Keratinocyte (primary cell): ENCODE measurements around the gene SEPTIN6. TPM values are rescaled to one million over a fixed set of nuclear protein-coding genes. Genes with fewer than 3 reads are reported as not detected.

Experiments
- DNase-seq: peaks from one replicate; pipeline ENCODE4 v3.0.0-alpha.2; 2011; ENCODE audit warnings: low read depth, missing footprints, low spot score
- FAIRE-seq: peaks from 2 replicates; lab custom pipeline; 2011; peaks lifted over from hg19 to GRCh38; lab: Jason Lieb, UNC
- H2AFZ ChIP-seq: 2 replicates; pipeline ENCODE4 v1.6.0; 2012; ENCODE audit warnings: low read length, control low read depth, inconsistent platforms; ENCODE audit not compliant: control insufficient read depth
- H3K27ac ChIP-seq: 2 replicates; pipeline ENCODE4 v1.5.1; 2011; ENCODE audit warnings: low read length; ENCODE audit not compliant: control insufficient read depth, insufficient read depth
- H3K27me3 ChIP-seq: 3 replicates; pipeline ENCODE4 v1.6.0; 2011; ENCODE audit warnings: low read length; ENCODE audit not compliant: control insufficient read depth, insufficient read depth; ENCODE audit errors: extremely low read depth
- H3K36me3 ChIP-seq, 2 experiments: 2 replicates in 1 of 2; 3 replicates in 1 of 2; pipeline ENCODE4 v1.5.1; 2011; ENCODE audit warnings: low read length in 2 of 2, mild to moderate bottlenecking in 1 of 2; ENCODE audit not compliant: control insufficient read depth in 2 of 2, insufficient read depth in 2 of 2; ENCODE audit errors: extremely low read depth in 1 of 2
- H3K4me1 ChIP-seq: 3 replicates; pipeline ENCODE4 v1.5.1; 2011; ENCODE audit warnings: low read length; ENCODE audit not compliant: control insufficient read depth, insufficient read depth; ENCODE audit errors: extremely low read depth
- H3K4me2 ChIP-seq: 3 replicates; pipeline ENCODE4 v1.6.0; 2011; ENCODE audit warnings: low read depth, low read length; ENCODE audit not compliant: control insufficient read depth, insufficient read depth; ENCODE audit errors: extremely low read depth
- H3K4me3 ChIP-seq, 3 experiments: fragments of 200-600 bp in 1 of 3; sonication (generic) in 1 of 3; 2 replicates in 2 of 3; 3 replicates in 1 of 3; pipeline ENCODE4 v1.5.1; 2011 to 2016; ENCODE audit warnings: low read length in 3 of 3, mild to moderate bottlenecking in 3 of 3, control low read depth in 2 of 3, inconsistent platforms in 1 of 3, low read depth in 1 of 3, mixed read lengths in 1 of 3, mixed run types in 1 of 3, moderate library complexity in 1 of 3; ENCODE audit not compliant: control insufficient read depth in 2 of 3, insufficient read depth in 2 of 3; ENCODE audit errors: extremely low read depth in 1 of 3
- H3K79me2 ChIP-seq: 2 replicates; pipeline ENCODE4 v1.6.0; 2012; ENCODE audit warnings: low read length; ENCODE audit not compliant: control insufficient read depth, insufficient read depth
- H3K9ac ChIP-seq: 3 replicates; pipeline ENCODE4 v1.6.0; 2011; ENCODE audit warnings: low read length; ENCODE audit not compliant: control insufficient read depth, insufficient read depth; ENCODE audit errors: extremely low read depth
- H3K9me1 ChIP-seq: 3 replicates; pipeline ENCODE4 v1.6.0; 2011; ENCODE audit warnings: low read length; ENCODE audit not compliant: control insufficient read depth, insufficient read depth; ENCODE audit errors: extremely low read depth
- H3K9me3 ChIP-seq: 2 replicates; pipeline ENCODE4 v1.5.1; 2012; ENCODE audit warnings: low read depth, low read length; ENCODE audit not compliant: control insufficient read depth
- H4K20me1 ChIP-seq: 3 replicates; pipeline ENCODE4 v1.6.0; 2011; ENCODE audit warnings: low read length; ENCODE audit not compliant: control insufficient read depth, insufficient read depth; ENCODE audit errors: extremely low read depth
- EZH2 ChIP-seq: IDR thresholded peaks from one replicate; pipeline ENCODE4 v1.6.1; 2012; ENCODE audit warnings: inconsistent platforms, mild to moderate bottlenecking, low read length, moderate library complexity
- dilution Hi-C: fragments of 300-500 bp; cut with MboI; formaldehyde crosslinking; loops from one replicate; pipeline ENCODE4 v1.7.0; 2020; ENCODE audit warnings: low sequenced_read_pairs; ENCODE audit not compliant: extremely low pct_ligation_motif_present
- polyA plus RNA-seq, 5 experiments: library from polyadenylated mRNA; depleted of rRNA in 3 of 5; stranded (reverse) in 3 of 5; stranded (forward) in 1 of 5; unstranded in 1 of 5; fragments of >200 nt; gene quantifications; 1 replicate in 1 of 5; 2 replicates in 3 of 5; 3 replicates in 1 of 5; pipeline versions ENCODE4 v1.2.1 to v1.2.3, GENCODE V29; 2011 to 2012; ENCODE audit warnings: missing spikeins in 2 of 5, low read depth in 1 of 5, low replicate concordance in 1 of 5
- TF ChIP-seq, protein P1 (sequence below), 3 experiments: IDR thresholded peaks in 1 of 3; conservative IDR thresholded peaks in 1 of 3; optimal IDR thresholded peaks in 1 of 3; 2 replicates in 2 of 3; 3 replicates in 1 of 3; pipeline versions ENCODE3 to v1.5.1; 2011; ENCODE audit warnings: low read length in 3 of 3, mild to moderate bottlenecking in 3 of 3, moderate library complexity in 2 of 3, control low read depth in 1 of 3, inconsistent platforms in 1 of 3; ENCODE audit not compliant: insufficient read depth in 2 of 3; ENCODE audit errors: extremely low read depth in 1 of 3

The SEPTIN6 gene
- polyA plus RNA-seq, 1 donor (not counting 4 experiments of a cell fraction or from before 2014, with no cell fraction given): 12.6 TPM

DNA sequence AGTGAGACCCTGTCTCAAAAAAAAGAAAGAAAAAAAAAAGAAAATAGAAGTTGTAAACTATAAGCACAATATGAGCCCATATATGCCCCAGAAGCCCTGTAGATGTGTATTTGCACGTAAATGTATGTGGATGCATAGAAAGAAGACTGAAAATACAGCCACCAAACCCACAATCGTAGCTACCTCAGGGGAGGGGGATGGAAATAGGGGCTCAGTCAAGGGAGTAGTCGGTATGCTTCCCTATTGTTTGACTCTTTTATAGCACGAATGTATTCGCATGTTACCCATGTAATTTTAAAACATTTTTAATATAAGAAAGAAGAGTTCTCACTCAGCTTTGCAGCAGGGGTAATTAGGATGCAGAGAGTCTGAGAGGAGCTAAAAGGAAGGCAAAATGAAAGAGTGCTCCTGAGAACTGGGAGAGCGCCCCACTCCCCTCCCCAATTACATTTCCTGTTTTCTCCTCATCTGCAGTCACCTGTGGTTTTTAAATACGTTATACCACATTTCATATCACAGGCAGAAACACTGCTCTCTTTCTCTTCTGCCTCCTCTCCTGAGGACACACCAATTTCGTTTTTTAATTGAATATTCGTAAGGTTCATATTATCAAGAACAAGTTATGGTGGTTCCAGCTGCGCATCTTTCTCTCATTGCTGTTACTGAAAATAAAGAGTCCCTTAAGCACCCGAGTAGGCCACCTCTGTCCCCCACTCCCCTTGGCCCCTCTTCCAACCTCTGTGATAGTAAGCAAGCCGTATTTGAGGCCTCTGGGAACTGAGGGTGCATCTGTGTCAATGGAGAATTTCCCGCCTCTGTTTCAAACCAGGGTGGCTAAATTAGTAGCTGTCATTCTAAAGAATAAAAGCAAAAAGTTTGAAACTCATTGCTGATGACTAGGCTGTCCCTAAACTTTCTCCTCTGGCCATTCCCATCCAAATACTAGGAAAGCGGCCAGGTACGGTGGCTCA is 10.7 kb downstream of the SEPTIN6 start:
- H2AFZ ChIP-seq: no peak overlapping the region
- no peak overlapping the region for H3K9ac ChIP-seq
- H3K36me3 ChIP-seq: no peaks in the 10 kb centered on the region
- dilution Hi-C loops: no loop called here
- no peak overlapping the region for H3K4me2 ChIP-seq
- no peaks in the 10 kb centered on the region for H3K9me3 ChIP-seq
- H3K27me3 ChIP-seq: no peaks in the 10 kb centered on the region
- H3K4me3 ChIP-seq: no peak overlapping the region
- TF ChIP-seq, protein P1, sequence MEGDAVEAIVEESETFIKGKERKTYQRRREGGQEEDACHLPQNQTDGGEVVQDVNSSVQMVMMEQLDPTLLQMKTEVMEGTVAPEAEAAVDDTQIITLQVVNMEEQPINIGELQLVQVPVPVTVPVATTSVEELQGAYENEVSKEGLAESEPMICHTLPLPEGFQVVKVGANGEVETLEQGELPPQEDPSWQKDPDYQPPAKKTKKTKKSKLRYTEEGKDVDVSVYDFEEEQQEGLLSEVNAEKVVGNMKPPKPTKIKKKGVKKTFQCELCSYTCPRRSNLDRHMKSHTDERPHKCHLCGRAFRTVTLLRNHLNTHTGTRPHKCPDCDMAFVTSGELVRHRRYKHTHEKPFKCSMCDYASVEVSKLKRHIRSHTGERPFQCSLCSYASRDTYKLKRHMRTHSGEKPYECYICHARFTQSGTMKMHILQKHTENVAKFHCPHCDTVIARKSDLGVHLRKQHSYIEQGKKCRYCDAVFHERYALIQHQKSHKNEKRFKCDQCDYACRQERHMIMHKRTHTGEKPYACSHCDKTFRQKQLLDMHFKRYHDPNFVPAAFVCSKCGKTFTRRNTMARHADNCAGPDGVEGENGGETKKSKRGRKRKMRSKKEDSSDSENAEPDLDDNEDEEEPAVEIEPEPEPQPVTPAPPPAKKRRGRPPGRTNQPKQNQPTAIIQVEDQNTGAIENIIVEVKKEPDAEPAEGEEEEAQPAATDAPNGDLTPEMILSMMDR (optimal IDR thresholded peaks at IDR 0.05 in 1 of 3, IDR thresholded peaks at IDR 0.05 in 1 of 3, conservative IDR thresholded peaks at IDR 0.05 in 1 of 3; ENCODE audit: extremely low read depth in 1 of 3, insufficient read depth in 2 of 3, low read length in 3 of 3): no peak
- TF ChIP-seq EZH2: no peak
- no peaks in the 10 kb centered on the region for H3K9me1 ChIP-seq
- H3K4me1 ChIP-seq: no peaks in the 10 kb centered on the region
- H3K79me2 ChIP-seq: no peaks in the 10 kb centered on the region
- FAIRE-seq (no peak), DNase-seq (no peak)
- H4K20me1 ChIP-seq: no peaks in the 10 kb centered on the region
- H3K27ac ChIP-seq: no peak overlapping the region

DNA sequence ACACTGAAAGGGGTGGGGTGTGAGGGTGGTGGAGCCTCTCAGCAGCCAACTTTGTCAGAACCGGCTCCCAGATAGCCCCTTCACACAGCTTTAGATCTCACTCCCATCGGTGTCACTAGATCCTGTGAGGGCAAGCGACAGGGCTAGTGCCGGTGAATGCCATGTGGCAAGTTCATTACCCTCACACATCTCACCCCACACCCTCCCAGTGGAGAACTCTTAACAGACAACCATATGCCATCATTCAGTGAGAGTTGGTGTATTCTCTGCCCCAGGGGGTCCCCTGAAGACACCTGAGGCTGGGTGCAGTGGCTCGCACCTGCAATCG is 15.3 kb downstream of the SEPTIN6 start:
- no peak overlapping the region for H3K27ac ChIP-seq

More for the DNA sequence above, 15.3 kb downstream of the SEPTIN6 start:
- dilution Hi-C loops: no loop called here
- FAIRE-seq (no peak), DNase-seq (no peak)
- H3K27me3 ChIP-seq: no peaks in the 10 kb centered on the region
- H3K4me2 ChIP-seq: no peak overlapping the region
- H3K36me3 ChIP-seq: no peaks in the 10 kb centered on the region
- no peaks in the 10 kb centered on the region for H3K4me1 ChIP-seq
- no peaks in the 10 kb centered on the region for H4K20me1 ChIP-seq
- no peak overlapping the region for H3K4me3 ChIP-seq
- H3K79me2 ChIP-seq: no peaks in the 10 kb centered on the region
- TF ChIP-seq, protein P1 (optimal IDR thresholded peaks at IDR 0.05 in 1 of 3, IDR thresholded peaks at IDR 0.05 in 1 of 3, conservative IDR thresholded peaks at IDR 0.05 in 1 of 3; ENCODE audit: extremely low read depth in 1 of 3, insufficient read depth in 2 of 3, low read length in 3 of 3): no peak
- TF ChIP-seq EZH2: no peak
- H2AFZ ChIP-seq: no peak overlapping the region
- H3K9me1 ChIP-seq: no peaks in the 10 kb centered on the region
- no peak overlapping the region for H3K9ac ChIP-seq
- no peaks in the 10 kb centered on the region for H3K9me3 ChIP-seq
